Adrenal gland (tissue), 12 donors: ENCODE data around the gene FFAR2. TPM values are rescaled to one million over a fixed set of nuclear protein-coding genes. Genes with fewer than 3 reads are reported as not detected.

Experiments
- DNase-seq, 7 donors: peaks; one replicate each; pipeline ENCODE4 v3.0.0-alpha.2; 2019 to 2020
- H3K27ac ChIP-seq, 5 donors: fragments of 200-600 bp; sonication (generic) in 4 of 5; 1 replicate in 3 of 5; 2 replicates in 2 of 5; pipeline versions ENCODE4 v1.5.1 to v1.8.0; 2016 to 2020; ENCODE audit warnings: mild to moderate bottlenecking in 1 of 5
- H3K27me3 ChIP-seq: fragments of 200-600 bp; 2 replicates; pipeline ENCODE4 v1.8.0; 2021
- H3K36me3 ChIP-seq, 2 donors: fragments of 200-600 bp; replicated peaks in 1 of 2; 1 replicate in 1 of 2; 2 replicates in 1 of 2; pipeline versions ENCODE4 v1.5.1 to v1.8.0; 2018 to 2022
- H3K4me1 ChIP-seq, 2 donors: fragments of 200-600 bp; replicated peaks in 1 of 2; 1 replicate in 1 of 2; 2 replicates in 1 of 2; pipeline versions ENCODE4 v1.5.1 to v1.8.0; 2018 to 2021
- H3K4me3 ChIP-seq, 4 donors: fragments of 200-600 bp; sonication (generic) in 3 of 4; one replicate each; pipeline ENCODE4 v1.5.1; 2016 to 2018
- H3K9me3 ChIP-seq, 3 donors: fragments of 200-600 bp; sonication (generic) in 1 of 3; replicated peaks in 1 of 3; 1 replicate in 2 of 3; 2 replicates in 1 of 3; pipeline versions ENCODE4 v1.5.1 to v1.8.0; 2016 to 2021
- CTCF ChIP-seq, 6 experiments: fragments of 450-650 bp in 4 of 6; fragments of 200-600 bp in 2 of 6; sonication (generic) in 1 of 6; IDR thresholded peaks; 1 replicate in 5 of 6; 2 replicates in 1 of 6; pipeline versions ENCODE4 v1.5.1 to v1.8.0; 2016 to 2021; ENCODE audit warnings: antibody characterized with exemption in 6 of 6, mild to moderate bottlenecking in 2 of 6, moderate library complexity in 1 of 6
- POLR2A ChIP-seq, 2 donors: fragments of 450-650 bp; IDR thresholded peaks; one replicate each; pipeline ENCODE4 v1.6.1; 2017; ENCODE audit warnings: antibody characterized with exemption in 2 of 2, mild to moderate bottlenecking in 2 of 2, moderate library complexity in 1 of 2
- WGBS, 4 donors: extraction: QIAGEN DNeasy Blood & Tissue Kit in 2 of 4; methylation state at CpG; one replicate each; pipeline versions ENCODE4 v1.1.5 to v1.1.7; 2013 to 2017; 5-methylcytosine and 5-hydroxymethylcytosine counted together
- intact Hi-C, 2 donors: fragments of 100-400 bp; cut with DNase I; formaldehyde crosslinking; loops; one replicate each; pipeline versions ENCODE4 v1.14.1 to v1.15.0; 2022 to 2023
- polyA plus RNA-seq, 3 donors: library from polyadenylated mRNA; stranded (reverse); fragments of 200-250 nt in 2 of 3; fragments of 350-450 nt in 1 of 3; fragmentation: Illumina TruSeq in 1 of 3; extraction: RNeasy Lipid Tissue Mini Kit (QIAGEN cat#74804) in 1 of 3; gene quantifications; one replicate each; pipeline ENCODE4 v1.2.3, GENCODE V29; 2013 to 2014
- total RNA-seq, 9 donors: library from RNA; depleted of rRNA in 4 of 9; stranded (reverse); fragments of >200 nt in 4 of 9; fragments of 120-200 nt in 1 of 9; fragmentation: NEBNext Ultra II Directional in 1 of 9; extraction: Animal tissue kit (Norgen Biotek cat#: 25700) in 1 of 9; gene quantifications; one replicate each; pipeline versions ENCODE4 v1.1.0 to v1.2.4, GENCODE V29; 2013 to 2023
- donor health status: healthy with polysubstance abuse.
- donor health status: Bipolar disorder and iron deficiency.
- donor health status: DM: yes; HTN: yes; CAD: no.
- donor health status: DM: no; HTN: no; CAD: no.
- donor health status: DM: no; HTN: no; CAD: no.
- donor health status: DM: yes; HTN: yes; CAD: no.

The FFAR2 gene
- total and polyA plus RNA-seq, 12 donors: 0.11 to 0.88 (median 0.37) TPM; not detected in 6

- H3K4me3 ChIP-seq: no peak overlapping the region
- no peaks in the 10 kb centered on the region for H3K4me1 ChIP-seq
- 86 to 91% (median 89%) methylated on average over 10 of the region's 10 CpGs for WGBS, 4 donors
- intact Hi-C loops: no loop called here
- no peak overlapping the region for H3K27ac ChIP-seq
- TF ChIP-seq CTCF (IDR thresholded peaks at IDR 0.05) (no peak), POLR2A (IDR thresholded peaks at IDR 0.05) (no peak)
- H3K9me3 ChIP-seq: no peaks in the 10 kb centered on the region
- DNase-seq: no peak
- no peaks in the 10 kb centered on the region for H3K36me3 ChIP-seq
- H3K27me3 ChIP-seq: no peaks in the 10 kb centered on the region
These were observed 39.7 kb downstream of the FFAR2 start for GRCh38 chr19:35487656-35488182.

GRCh38 chr19:35488677-35489076 lies 40.6 kb downstream of the FFAR2 start:
- no peaks in the 10 kb centered on the region for H3K36me3 ChIP-seq
- no peak for DNase-seq
- H3K4me3 ChIP-seq: no peak overlapping the region
- WGBS, 4 donors: 81 to 90% (median 86%) methylated on average over 16 of the region's 16 CpGs
- no peaks in the 10 kb centered on the region for H3K27me3 ChIP-seq
- no peaks in the 10 kb centered on the region for H3K4me1 ChIP-seq
- H3K27ac ChIP-seq: no peak overlapping the region
- TF ChIP-seq POLR2A (IDR thresholded peaks at IDR 0.05) (no peak), CTCF (IDR thresholded peaks at IDR 0.05) (no peak)
- intact Hi-C loops: no loop called here
- no peaks in the 10 kb centered on the region for H3K9me3 ChIP-seq

GRCh38 chr19:35490364-35490763 lies 42.3 kb downstream of the FFAR2 start, which contains the start of gene KRTDAP:
TSS of gene KRTDAP (minus strand) at chr19:35490464. CDS start at chr19:35490442, 22 bp downstream.
- Histone ChIP-seq H3K36me3 (no peaks in the 10 kb centered on the region), H3K4me1 (peaks cover 0 to 3% of the 10 kb centered on the region in 2 donors), H3K27me3 (no peaks in the 10 kb centered on the region), H3K27ac (no peak within 1 kb of the TSS), H3K9me3 (no peaks in the 10 kb centered on the region), H3K4me3 (no peak within 1 kb of the TSS)
- DNase-seq: no peak
- intact Hi-C loops: no loop called here
- WGBS, 4 donors: 75 to 87% (median 79%) methylated on average over 6 to 9 of the region's 9 CpGs
- TF ChIP-seq CTCF (IDR thresholded peaks at IDR 0.05): no peak
- no peak for TF ChIP-seq POLR2A (IDR thresholded peaks at IDR 0.05)

GRCh38 chr19:35491836-35492360 lies 43.8 kb downstream of the FFAR2 start:
- Histone ChIP-seq H3K4me3 (no peak overlapping the region), H3K27ac (no peak overlapping the region), H3K9me3 (no peaks in the 10 kb centered on the region), H3K27me3 (no peaks in the 10 kb centered on the region), H3K36me3 (no peaks in the 10 kb centered on the region), H3K4me1 (peaks cover 0 to 5% of the 10 kb centered on the region in 2 donors)
- TF ChIP-seq CTCF (IDR thresholded peaks at IDR 0.05) (no peak), POLR2A (IDR thresholded peaks at IDR 0.05) (no peak)
- no peak for DNase-seq
- WGBS, 4 donors: 84 to 88% (median 88%) methylated on average over 5 to 9 of the region's 9 CpGs
- intact Hi-C loops: no loop called here
